GM18951 (cell line): ENCODE data around the gene CTAGE9.
"Not testable (repeated sequence)": the region's sequence is repeated elsewhere in the genome, so short reads cannot be mapped to it uniquely, and the experiment has no call there.

Experiments
- POLR2A ChIP-seq: IDR thresholded peaks from 4 replicates; pipeline ENCODE4 v1.6.1; 2011; ENCODE audit warnings: mild to moderate bottlenecking; ENCODE audit not compliant: insufficient read length, insufficient read depth; ENCODE audit errors: extremely low read depth
- in situ Hi-C: fragments of 300-500 bp; cut with MboI; formaldehyde crosslinking; loops from one replicate; pipeline ENCODE4 v1.12.0; 2022; ENCODE audit warnings: low sequenced_read_pairs, mixed read lengths, inconsistent platforms; ENCODE audit not compliant: unreplicated experiment

Gene CTAGE9

DNA sequence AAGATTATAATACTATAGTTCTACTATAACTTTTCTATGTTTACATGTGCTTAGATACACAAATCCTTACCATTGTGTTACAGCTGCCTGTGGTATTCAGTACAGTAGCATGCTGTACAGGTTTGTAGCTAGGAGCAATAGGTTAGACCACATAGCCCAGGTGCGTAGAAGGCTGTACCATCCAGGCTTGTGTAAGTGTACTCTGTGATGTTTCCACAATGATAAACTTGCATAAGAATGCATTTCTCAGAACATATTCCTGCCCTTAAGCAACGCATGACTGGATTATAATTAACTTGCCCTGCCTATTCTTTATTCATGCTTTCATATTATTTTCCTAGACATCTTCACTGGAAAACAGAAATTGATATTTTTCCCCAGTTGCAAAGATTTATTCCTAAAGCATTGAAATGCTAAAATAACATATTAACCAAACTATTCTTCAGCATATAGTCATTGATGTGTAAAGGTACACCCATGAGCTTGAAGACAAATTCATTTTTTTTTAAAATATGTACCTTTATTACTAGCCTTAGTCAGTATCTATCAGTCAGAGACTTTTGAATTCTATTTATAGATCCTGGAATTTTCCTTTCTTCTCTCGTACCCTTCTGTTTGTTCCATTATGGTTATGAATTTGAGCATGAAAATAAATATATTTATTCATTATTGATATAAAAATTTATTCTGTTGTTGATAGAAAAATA lies 7.2 kb upstream of the CTAGE9 start:
- in situ Hi-C loops = no loop called here
- no peak for TF ChIP-seq POLR2A

DNA sequence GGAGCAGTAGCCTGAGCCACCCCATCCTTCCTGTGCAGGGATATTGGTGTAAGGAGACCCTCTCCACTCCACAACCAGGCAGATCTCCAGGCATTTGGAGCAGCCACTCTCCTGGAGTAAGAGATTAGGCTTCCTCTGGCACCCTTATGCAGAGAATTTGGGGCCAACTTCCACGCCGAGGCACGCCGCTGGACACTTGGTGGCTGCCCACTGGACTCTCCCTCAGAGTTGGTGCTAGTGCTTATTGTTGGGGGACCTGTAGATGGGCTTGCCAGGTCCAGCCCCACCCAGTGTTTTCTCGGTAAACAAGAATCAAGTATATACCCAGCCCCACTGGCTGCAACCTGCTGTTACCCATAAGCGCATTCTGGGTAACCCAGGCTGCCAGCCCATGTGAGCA lies 4.8 kb upstream of the CTAGE9 start:
- in situ Hi-C loops = not testable (repeated sequence)

DNA sequence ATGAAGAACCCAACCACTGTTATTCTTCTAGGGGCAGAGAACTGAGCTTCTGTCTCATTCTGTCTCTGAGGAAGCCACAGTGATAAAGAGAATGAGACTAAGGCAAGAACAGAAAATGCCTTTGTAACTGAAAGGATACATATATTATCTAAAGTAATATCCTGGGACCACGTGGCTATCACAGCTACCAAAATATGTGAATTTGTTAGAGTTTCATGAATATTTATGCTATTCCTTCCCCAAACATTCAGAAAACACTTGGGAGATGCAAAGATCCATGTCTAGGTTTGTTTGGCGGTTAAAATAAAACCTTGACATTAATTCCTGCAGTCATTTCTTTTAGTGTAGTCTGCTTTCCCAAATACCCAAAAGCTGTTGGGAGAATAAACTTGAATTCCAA lies 6.9 kb downstream of the CTAGE9 start:
- in situ Hi-C loops = not testable (repeated sequence)

DNA sequence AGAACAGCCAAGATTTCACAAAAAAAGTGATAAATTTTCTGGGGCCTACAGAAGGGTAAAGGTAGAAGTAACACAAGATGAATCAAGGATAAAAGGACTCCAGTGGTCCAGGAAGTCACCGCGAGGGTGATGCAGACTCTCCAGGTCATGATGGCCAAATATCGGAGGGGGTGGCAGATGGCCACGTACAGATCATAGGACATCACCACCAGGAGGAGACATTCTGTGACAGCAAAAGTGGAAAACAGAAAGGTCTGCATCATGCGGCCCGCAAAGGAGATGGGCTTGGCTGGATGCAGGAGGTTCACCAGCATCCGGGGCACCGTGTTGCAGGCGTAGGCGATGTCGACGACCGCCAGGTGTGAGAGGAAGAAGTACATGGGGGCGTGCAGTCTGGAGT lies 10.0 kb downstream of the CTAGE9 start:
- in situ Hi-C loops = not testable (repeated sequence)

DNA sequence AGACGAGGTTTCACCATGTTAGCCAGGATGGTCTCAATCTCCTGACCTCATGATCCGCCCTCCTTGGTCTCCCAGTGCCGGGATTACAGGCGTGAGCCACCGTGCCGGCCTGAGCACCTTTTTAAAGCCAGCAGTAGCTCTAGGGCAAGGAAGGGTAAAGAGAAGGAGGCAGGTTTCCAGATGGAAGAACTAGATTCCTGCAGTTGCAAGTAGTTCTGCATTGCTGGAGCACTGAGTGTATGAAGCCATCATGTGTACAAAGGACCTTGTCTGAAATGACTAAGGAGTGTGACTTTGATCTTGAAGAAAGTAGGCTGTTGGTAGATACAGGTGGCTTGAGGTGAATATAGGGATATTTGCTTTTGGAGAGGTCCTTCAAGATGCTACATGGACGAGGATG lies 13.9 kb downstream of the CTAGE9 start:
- TF ChIP-seq POLR2A = no peak
- in situ Hi-C loops = loop anchor here (25.0 kb wide), 1 partner anchor 215 kb away; no protein-coding TSS in a partner anchor

GRCh38 chr6:131694832-131695426 lies 15.9 kb downstream of the CTAGE9 start:
- in situ Hi-C loops = loop anchor here (25.0 kb wide), 1 partner anchor 217 kb away; no protein-coding TSS in a partner anchor
- TF ChIP-seq POLR2A = no peak

DNA sequence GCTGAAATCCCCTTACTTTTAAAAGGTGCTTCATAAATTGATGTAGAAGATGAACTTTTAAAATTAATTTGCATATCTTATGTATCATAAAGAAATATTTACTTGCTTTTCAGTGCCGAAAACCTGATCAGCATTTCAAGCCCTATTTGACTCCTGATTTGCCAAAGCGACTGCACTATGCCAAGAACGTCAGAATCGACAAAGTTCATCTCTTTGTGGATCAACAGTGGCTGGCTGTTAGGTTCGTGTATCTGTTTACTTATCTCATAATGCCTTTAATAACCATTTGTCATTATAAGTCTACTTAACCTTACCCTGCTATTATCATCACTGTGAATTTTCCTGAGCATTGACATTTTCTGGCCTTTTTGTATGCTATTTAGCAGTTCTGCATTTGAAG lies 17.4 kb downstream of the CTAGE9 start:
- in situ Hi-C loops = loop anchor here (25.0 kb wide), 1 partner anchor 219 kb away; no protein-coding TSS in a partner anchor
- TF ChIP-seq POLR2A = no peak

- no peak for TF ChIP-seq POLR2A
- in situ Hi-C loops = loop anchor here (25.0 kb wide), 1 partner anchor 220 kb away; no protein-coding TSS in a partner anchor
Measured at GRCh38 chr6:131692589-131692988, 18.2 kb downstream of the CTAGE9 start.

GRCh38 chr6:131692031-131692430 lies 18.8 kb downstream of the CTAGE9 start:
- no peak for TF ChIP-seq POLR2A
- in situ Hi-C loops = loop anchor here (25.0 kb wide), 1 partner anchor 220 kb away; no protein-coding TSS in a partner anchor

DNA sequence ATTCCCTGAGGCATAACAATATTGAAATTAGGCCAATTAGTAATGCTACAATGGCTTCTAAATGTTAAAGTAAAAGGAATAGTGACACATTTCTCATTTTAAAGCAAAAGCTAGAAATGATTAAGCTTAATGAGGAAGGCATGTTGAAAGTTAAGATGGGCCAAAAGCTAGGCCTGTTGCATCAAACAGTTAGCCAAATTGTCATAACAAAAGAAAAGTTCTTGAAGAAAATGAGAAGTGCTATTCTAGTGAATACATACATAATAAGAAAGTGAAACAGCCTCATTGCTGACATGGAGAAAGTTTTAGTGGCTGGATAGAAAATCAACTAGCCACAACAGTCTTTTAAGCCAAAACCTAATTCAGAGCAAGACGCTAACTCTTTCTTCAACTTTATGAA lies 22.5 kb downstream of the CTAGE9 start:
- TF ChIP-seq POLR2A = no peak
- in situ Hi-C loops = loop anchor here (25.0 kb wide), 1 partner anchor 224 kb away; no protein-coding TSS in a partner anchor

GRCh38 chr6:131687022-131687421 lies 23.8 kb downstream of the CTAGE9 start:
- in situ Hi-C loops = loop anchor here (25.0 kb wide), 1 partner anchor 225 kb away; no protein-coding TSS in a partner anchor
- TF ChIP-seq POLR2A = no peak

DNA sequence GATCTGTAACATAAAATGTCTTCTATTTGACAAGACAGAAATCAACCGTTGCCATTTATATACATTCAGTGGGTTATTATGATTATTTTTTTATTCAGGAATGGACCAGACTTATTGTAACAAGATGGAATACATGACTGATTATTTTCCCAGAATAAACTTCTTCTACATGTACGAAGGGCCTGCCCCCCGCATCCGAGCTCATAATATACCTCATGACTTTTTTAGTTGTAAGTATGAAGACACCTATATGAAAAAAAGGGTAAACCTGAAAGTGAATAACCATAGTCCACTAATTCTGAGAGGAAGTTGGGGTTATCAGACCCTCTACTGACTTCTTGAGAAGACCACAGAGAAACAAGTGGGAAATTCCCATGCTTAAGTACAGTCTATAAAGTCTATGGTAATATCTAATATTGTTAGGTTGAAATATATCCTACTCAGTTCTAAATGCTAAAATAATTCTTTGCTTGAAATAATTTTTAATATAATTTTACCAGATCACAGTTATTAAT lies 25.5 kb downstream of the CTAGE9 start:
- in situ Hi-C loops = loop anchor here (25.0 kb wide), 1 partner anchor 227 kb away; no protein-coding TSS in a partner anchor

GRCh38 chr6:131683479-131683878 lies 27.3 kb downstream of the CTAGE9 start:
- TF ChIP-seq POLR2A = no peak
- in situ Hi-C loops = loop anchor here (25.0 kb wide), 1 partner anchor 229 kb away; no protein-coding TSS in a partner anchor

More for the DNA sequence above, 25.5 kb downstream of the CTAGE9 start:
- no peak for TF ChIP-seq POLR2A

GRCh38 chr6:131682442-131682841 lies 28.4 kb downstream of the CTAGE9 start:
- in situ Hi-C loops = loop anchor here (25.0 kb wide), 1 partner anchor 230 kb away; no protein-coding TSS in a partner anchor
- TF ChIP-seq POLR2A = no peak
